OCI-LY1 (cell line): ENCODE measurements around the gene COL11A2.

ENCODE experiments used
- H2AFZ ChIP-seq: fragments of 200-600 bp; sonication (generic), shearing (Covaris generic); 2 replicates; pipeline ENCODE4 v1.6.0; 2014; ENCODE audit warnings: antibody characterized with exemption, mild to moderate bottlenecking, low read length
- H3F3A ChIP-seq: fragments of 200-600 bp; sonication (generic), shearing (Covaris generic); 2 replicates; pipeline ENCODE4 v1.6.0; 2014; ENCODE audit warnings: mild to moderate bottlenecking, antibody characterized with exemption, low read length, moderate library complexity; ENCODE audit not compliant: insufficient read depth
- H3K27ac ChIP-seq: fragments of 200-600 bp; sonication (generic); 2 replicates; pipeline ENCODE4 v1.5.1; 2014; ENCODE audit warnings: low read length, mixed run types, mild to moderate bottlenecking, low read depth; ENCODE audit not compliant: poor library complexity, severe bottlenecking
- H3K27me3 ChIP-seq: fragments of 200-600 bp; sonication (generic); 2 replicates; pipeline ENCODE4 v1.6.0; 2014; ENCODE audit warnings: antibody characterized with exemption, mild to moderate bottlenecking, low read length, moderate library complexity; ENCODE audit not compliant: insufficient read depth
- H3K36me3 ChIP-seq: fragments of 200-600 bp; sonication (generic); 2 replicates; pipeline ENCODE4 v1.6.1; 2014; ENCODE audit warnings: mild to moderate bottlenecking, antibody characterized with exemption, low read length, moderate library complexity, mixed read lengths; ENCODE audit not compliant: insufficient read depth
- H3K4me1 ChIP-seq: fragments of 200-600 bp; sonication (generic); 2 replicates; pipeline ENCODE4 v1.5.1; 2014; ENCODE audit warnings: mild to moderate bottlenecking, low read length, moderate library complexity; ENCODE audit not compliant: insufficient read depth, severe bottlenecking
- H3K4me2 ChIP-seq: fragments of 200-600 bp; sonication (generic), shearing (Covaris generic); 2 replicates; pipeline ENCODE4 v1.6.1; 2014; ENCODE audit warnings: low read length
- H3K4me3 ChIP-seq: fragments of 200-600 bp; sonication (generic); 2 replicates; pipeline ENCODE4 v1.5.1; 2014; ENCODE audit warnings: low read length, low read depth, mild to moderate bottlenecking, mixed read lengths; ENCODE audit not compliant: poor library complexity, severe bottlenecking
- H3K79me2 ChIP-seq: fragments of 200-600 bp; shearing (Covaris generic); 2 replicates; pipeline ENCODE4 v1.6.1; 2016; ENCODE audit warnings: mixed run types, low read length, mixed read lengths; ENCODE audit not compliant: insufficient read depth
- H3K9ac ChIP-seq: fragments of 200-600 bp; sonication (generic), shearing (Covaris generic); 2 replicates; pipeline ENCODE4 v1.6.1; 2014; ENCODE audit warnings: mild to moderate bottlenecking, low read length, mixed read lengths
- H3K9me2 ChIP-seq: fragments of 200-600 bp; sonication (generic), shearing (Covaris generic); 2 replicates; pipeline ENCODE4 v1.6.1; 2014; ENCODE audit warnings: low read depth, mild to moderate bottlenecking, low read length, mixed read lengths
- H3K9me3 ChIP-seq: fragments of 200-600 bp; shearing (Covaris generic); 2 replicates; pipeline ENCODE4 v1.6.1; 2014; ENCODE audit warnings: low read length, mixed read lengths
- H4K20me1 ChIP-seq: fragments of 200-600 bp; sonication (generic), shearing (Covaris generic); 2 replicates; pipeline ENCODE4 v1.6.0; 2016; ENCODE audit warnings: mild to moderate bottlenecking, low read length; ENCODE audit not compliant: insufficient read depth
- CTCF ChIP-seq: fragments of 200-600 bp; sonication (generic), shearing (Covaris generic); IDR thresholded peaks from 2 replicates; pipeline ENCODE4 v1.5.1; 2017; ENCODE audit warnings: mild to moderate bottlenecking, antibody characterized with exemption, low read length, moderate library complexity, mixed read lengths
- EZH2 ChIP-seq: fragments of 200-600 bp; sonication (generic), shearing (Covaris generic); IDR thresholded peaks from 2 replicates; pipeline ENCODE4 v1.8.0; 2017; ENCODE audit warnings: borderline replicate concordance, mixed run types, mild to moderate bottlenecking, antibody characterized with exemption, low read length, moderate library complexity, mixed read lengths

Gene COL11A2

GRCh38 chr6:33192105-33192646, at the start of gene COL11A2:
Gene COL11A2 (minus strand): TSS chr6:33192467. CDS start chr6:33192240, 227 bp downstream.
- H3K9me2 ChIP-seq, result no peaks in the 10 kb centered on the region
- peaks cover 13% of the 10 kb centered on the region; the same call in 1 of the 2 replicates for H3K27me3 ChIP-seq
- TF ChIP-seq CTCF (no peak), EZH2 (no peak)
- no peaks in the 10 kb centered on the region for H4K20me1 ChIP-seq
- H3F3A ChIP-seq, result no peaks in the 10 kb centered on the region
- H3K4me3 ChIP-seq, result peak within 1 kb of the TSS; percentile 36
- no peak within 1 kb of the TSS for H3K27ac ChIP-seq
- H3K4me2 ChIP-seq, result peak within 1 kb of the TSS; percentile 47; the same call in 1 of the 2 replicates
- no peaks in the 10 kb centered on the region for H3K79me2 ChIP-seq
- H3K9ac ChIP-seq, result no peak within 1 kb of the TSS
- H3K4me1 ChIP-seq, result peaks cover 10% of the 10 kb centered on the region
- H3K9me3 ChIP-seq, result no peaks in the 10 kb centered on the region
- no peak within 1 kb of the TSS for H2AFZ ChIP-seq
- peaks cover 33% of the 10 kb centered on the region for H3K36me3 ChIP-seq

- H3F3A ChIP-seq, result no peaks in the 10 kb centered on the region
- H3K36me3 ChIP-seq, result no peaks in the 10 kb centered on the region
- no peaks in the 10 kb centered on the region for H3K4me1 ChIP-seq
- TF ChIP-seq EZH2, result no peak
- no peak for TF ChIP-seq CTCF
- no peaks in the 10 kb centered on the region for H4K20me1 ChIP-seq
- H2AFZ ChIP-seq, result no peak overlapping the region
- H3K9me2 ChIP-seq, result no peaks in the 10 kb centered on the region
- H3K4me3 ChIP-seq, result no peak overlapping the region
- H3K9ac ChIP-seq, result no peak overlapping the region
- H3K79me2 ChIP-seq, result no peaks in the 10 kb centered on the region
- no peaks in the 10 kb centered on the region for H3K27me3 ChIP-seq
- no peak overlapping the region for H3K27ac ChIP-seq
- H3K9me3 ChIP-seq, result no peaks in the 10 kb centered on the region
- no peak overlapping the region for H3K4me2 ChIP-seq
These were observed 49.7 kb upstream of the COL11A2 start for GRCh38 chr6:33241968-33242367.

- H3K36me3 ChIP-seq, result no peaks in the 10 kb centered on the region
- no peaks in the 10 kb centered on the region for H4K20me1 ChIP-seq
- TF ChIP-seq CTCF, result no peak
- TF ChIP-seq EZH2, result no peak
- H3F3A ChIP-seq, result no peaks in the 10 kb centered on the region
- H2AFZ ChIP-seq, result no peak overlapping the region
- H3K9me2 ChIP-seq, result no peaks in the 10 kb centered on the region
- H3K4me3 ChIP-seq, result no peak overlapping the region
- H3K27me3 ChIP-seq, result no peaks in the 10 kb centered on the region
- H3K9ac ChIP-seq, result no peak overlapping the region
- no peaks in the 10 kb centered on the region for H3K9me3 ChIP-seq
- H3K4me1 ChIP-seq, result no peaks in the 10 kb centered on the region
- no peak overlapping the region for H3K27ac ChIP-seq
- H3K4me2 ChIP-seq, result no peak overlapping the region
- H3K79me2 ChIP-seq, result no peaks in the 10 kb centered on the region
These were observed 45.5 kb upstream of the COL11A2 start for GRCh38 chr6:33237741-33238140.
